Smooth muscle cell (in vitro differentiated cells): ENCODE results near the gene ZNF180. TPM values are rescaled to one million over a fixed set of nuclear protein-coding genes. Genes with fewer than 3 reads are reported as not detected.
A peak's percentile ranks its signal among the peaks of the same experiment; 100 is the strongest.
"Not testable (repeated sequence)": the region's sequence is repeated elsewhere in the genome, so short reads cannot be mapped to it uniquely, and the experiment has no call there.

Experiments
- DNase-seq: peaks from one replicate; lab custom pipeline; 2025; ENCODE audit not compliant: unreplicated experiment; lab: John Stamatoyannopoulos, UW
- H2AFZ ChIP-seq: fragments of 200-600 bp; sonication (generic); 2 replicates; pipeline ENCODE4 v1.6.0; 2016; ENCODE audit warnings: antibody characterized with exemption, low read depth, mild to moderate bottlenecking
- H3F3A ChIP-seq: fragments of 200-600 bp; sonication (generic); 2 replicates; pipeline ENCODE4 v1.6.0; 2017; ENCODE audit warnings: antibody characterized with exemption, low read depth
- H3K27ac ChIP-seq: fragments of 200-600 bp; sonication (generic); 2 replicates; pipeline ENCODE4 v1.5.1; 2016; ENCODE audit warnings: low read depth, mild to moderate bottlenecking
- H3K27me3 ChIP-seq: fragments of 200-600 bp; sonication (generic); 2 replicates; pipeline ENCODE4 v1.6.1; 2016; ENCODE audit warnings: low read depth, mild to moderate bottlenecking
- H3K36me3 ChIP-seq: fragments of 200-600 bp; sonication (generic); 2 replicates; pipeline ENCODE4 v1.5.1; 2016; ENCODE audit warnings: low read depth
- H3K4me1 ChIP-seq: fragments of 200-600 bp; sonication (generic); 2 replicates; pipeline ENCODE4 v1.5.1; 2016; ENCODE audit warnings: low read depth
- H3K4me2 ChIP-seq: fragments of 200-600 bp; sonication (generic); 2 replicates; pipeline ENCODE4 v1.6.0; 2016; ENCODE audit warnings: mild to moderate bottlenecking
- H3K4me3 ChIP-seq: fragments of 200-600 bp; sonication (generic); 2 replicates; pipeline ENCODE4 v1.5.1; 2016; ENCODE audit warnings: mild to moderate bottlenecking
- H3K79me2 ChIP-seq: fragments of 200-600 bp; sonication (generic); 2 replicates; pipeline ENCODE4 v1.6.0; 2016; ENCODE audit warnings: low read depth, mild to moderate bottlenecking
- H3K9ac ChIP-seq: fragments of 200-600 bp; sonication (generic); 2 replicates; pipeline ENCODE4 v1.6.0; 2016; ENCODE audit warnings: low read depth
- H3K9me3 ChIP-seq: fragments of 200-600 bp; sonication (generic); replicated peaks from 2 replicates; pipeline ENCODE4 v1.5.1; 2016; ENCODE audit warnings: low read depth
- H4K20me1 ChIP-seq: fragments of 200-600 bp; sonication (generic); 2 replicates; pipeline ENCODE4 v1.6.0; 2016; ENCODE audit warnings: low read depth
- WGBS: methylation state at CpG from one replicate; pipeline ENCODE4 v1.1.7; 2016; ENCODE audit warnings: low lambda C conversion rate; 5-methylcytosine and 5-hydroxymethylcytosine counted together
- polyA plus RNA-seq: library from polyadenylated mRNA; unstranded; fragments of >200 nt; fragmentation: Nextera tagmentation; extraction: Ambion mirVana; gene quantifications from 2 replicates; pipeline ENCODE4 v1.2.1, GENCODE V29; 2016
- total RNA-seq: library from RNA; depleted of rRNA; stranded (reverse); fragments of >200 nt; gene quantifications from 2 replicates; pipeline ENCODE4 v1.2.3, GENCODE V29; 2014
- TF ChIP-seq, protein P1 (sequence below): fragments of 200-600 bp; sonication (generic); IDR thresholded peaks from 2 replicates; pipeline ENCODE4 v1.5.1; 2017; ENCODE audit warnings: borderline replicate concordance, mild to moderate bottlenecking, antibody characterized with exemption; ENCODE audit not compliant: insufficient read depth, poor library complexity, severe bottlenecking

ZNF180 gene
- total and polyA plus RNA-seq, 2 experiments from 2014 or later = 2.6 to 8.5 TPM

DNA sequence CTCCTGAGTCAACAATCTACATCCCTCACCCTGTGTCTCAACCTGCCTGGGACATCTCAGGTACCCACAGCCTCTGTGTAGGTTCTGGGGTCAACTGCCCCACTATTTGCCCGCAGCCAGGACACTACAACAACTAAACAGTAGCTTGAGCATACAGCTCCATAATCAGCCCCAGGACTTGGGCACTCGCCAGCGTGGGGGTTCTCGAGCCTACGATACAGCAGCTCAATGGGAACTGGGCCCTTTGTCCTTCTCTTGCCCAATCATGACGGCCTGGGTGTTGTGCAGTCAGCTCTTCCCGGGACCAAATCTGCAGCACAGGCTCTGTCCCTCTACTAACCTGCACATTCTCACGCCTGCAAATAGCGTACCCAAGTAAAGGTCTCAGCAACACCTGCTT, 1.3 kb downstream of the ZNF180 start:
- no peak overlapping the region for H2AFZ ChIP-seq
- no peak overlapping the region for H3K9ac ChIP-seq
- H3K4me1 ChIP-seq = peaks cover 15% of the 10 kb centered on the region
- H4K20me1 ChIP-seq = no peaks in the 10 kb centered on the region
- TF ChIP-seq, protein P1, sequence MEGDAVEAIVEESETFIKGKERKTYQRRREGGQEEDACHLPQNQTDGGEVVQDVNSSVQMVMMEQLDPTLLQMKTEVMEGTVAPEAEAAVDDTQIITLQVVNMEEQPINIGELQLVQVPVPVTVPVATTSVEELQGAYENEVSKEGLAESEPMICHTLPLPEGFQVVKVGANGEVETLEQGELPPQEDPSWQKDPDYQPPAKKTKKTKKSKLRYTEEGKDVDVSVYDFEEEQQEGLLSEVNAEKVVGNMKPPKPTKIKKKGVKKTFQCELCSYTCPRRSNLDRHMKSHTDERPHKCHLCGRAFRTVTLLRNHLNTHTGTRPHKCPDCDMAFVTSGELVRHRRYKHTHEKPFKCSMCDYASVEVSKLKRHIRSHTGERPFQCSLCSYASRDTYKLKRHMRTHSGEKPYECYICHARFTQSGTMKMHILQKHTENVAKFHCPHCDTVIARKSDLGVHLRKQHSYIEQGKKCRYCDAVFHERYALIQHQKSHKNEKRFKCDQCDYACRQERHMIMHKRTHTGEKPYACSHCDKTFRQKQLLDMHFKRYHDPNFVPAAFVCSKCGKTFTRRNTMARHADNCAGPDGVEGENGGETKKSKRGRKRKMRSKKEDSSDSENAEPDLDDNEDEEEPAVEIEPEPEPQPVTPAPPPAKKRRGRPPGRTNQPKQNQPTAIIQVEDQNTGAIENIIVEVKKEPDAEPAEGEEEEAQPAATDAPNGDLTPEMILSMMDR = no peak
- peaks cover 21% of the 10 kb centered on the region for H3K36me3 ChIP-seq
- H3K27me3 ChIP-seq = no peaks in the 10 kb centered on the region
- no peak overlapping the region for H3K27ac ChIP-seq
- H3K4me3 ChIP-seq = peak overlapping the region; percentile 92
- H3K4me2 ChIP-seq = peak overlapping the region; percentile 93
- H3K79me2 ChIP-seq = peaks cover 45% of the 10 kb centered on the region
- no peaks in the 10 kb centered on the region for H3F3A ChIP-seq
- DNase-seq = no peak
- peaks cover 19% of the 10 kb centered on the region for H3K9me3 ChIP-seq
- WGBS = 98% methylated on average over 9 of the region's 9 CpGs

DNA sequence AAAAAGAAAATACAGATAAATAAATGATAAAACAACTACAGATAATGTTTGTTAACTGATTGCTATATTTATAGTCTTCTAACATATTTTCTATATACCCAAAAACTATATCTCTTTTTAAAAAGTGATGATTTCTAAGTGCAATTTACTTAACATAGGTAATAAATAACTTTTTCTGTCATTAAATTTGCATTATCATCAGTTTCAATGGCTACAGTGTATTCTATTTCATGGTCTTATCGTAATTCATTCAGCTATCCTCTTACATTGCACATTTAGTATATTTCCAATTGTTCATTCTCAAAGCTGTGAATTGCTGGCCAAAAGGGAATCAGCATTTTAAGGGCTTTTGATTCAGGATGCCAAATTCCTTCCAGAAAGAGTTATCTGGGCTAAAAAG, 3.6 kb downstream of the ZNF180 start:
- peaks cover 57% of the 10 kb centered on the region for H3K79me2 ChIP-seq
- TF ChIP-seq, protein P1 = no peak

GRCh38 chr19:44476559-44477408, 23.5 kb downstream of the ZNF180 start:
- TF ChIP-seq, protein P1 = no peak
- no peak overlapping the region for H2AFZ ChIP-seq
- H3K9me3 ChIP-seq = peaks cover 84% of the 10 kb centered on the region
- peaks cover 74% of the 10 kb centered on the region for H3K36me3 ChIP-seq
- H3K4me2 ChIP-seq = no peak overlapping the region
- H3K9ac ChIP-seq = no peak overlapping the region
- peaks cover 34% of the 10 kb centered on the region for H3F3A ChIP-seq
- no peaks in the 10 kb centered on the region for H4K20me1 ChIP-seq
- H3K79me2 ChIP-seq = no peaks in the 10 kb centered on the region
- no peaks in the 10 kb centered on the region for H3K27me3 ChIP-seq
- H3K4me1 ChIP-seq = no peaks in the 10 kb centered on the region
- H3K27ac ChIP-seq = no peak overlapping the region
- WGBS = 97% methylated on average over 7 of the region's 7 CpGs
- DNase-seq = no peak
- peak overlapping the region; percentile 23 for H3K4me3 ChIP-seq

More for the DNA sequence above, 3.6 kb downstream of the ZNF180 start:
- H3K36me3 ChIP-seq = peaks cover 42% of the 10 kb centered on the region
- WGBS = 98% methylated on average over 1 of the region's 1 CpG
- H3F3A ChIP-seq = no peaks in the 10 kb centered on the region
- peaks cover 15% of the 10 kb centered on the region for H3K4me1 ChIP-seq
- H3K4me2 ChIP-seq = no peak overlapping the region
- no peak overlapping the region for H3K4me3 ChIP-seq
- no peak for DNase-seq
- no peak overlapping the region for H3K9ac ChIP-seq
- no peaks in the 10 kb centered on the region for H4K20me1 ChIP-seq
- no peaks in the 10 kb centered on the region for H3K27me3 ChIP-seq
- H3K9me3 ChIP-seq = peaks cover 32% of the 10 kb centered on the region
- no peak overlapping the region for H2AFZ ChIP-seq
- no peak overlapping the region for H3K27ac ChIP-seq

DNA sequence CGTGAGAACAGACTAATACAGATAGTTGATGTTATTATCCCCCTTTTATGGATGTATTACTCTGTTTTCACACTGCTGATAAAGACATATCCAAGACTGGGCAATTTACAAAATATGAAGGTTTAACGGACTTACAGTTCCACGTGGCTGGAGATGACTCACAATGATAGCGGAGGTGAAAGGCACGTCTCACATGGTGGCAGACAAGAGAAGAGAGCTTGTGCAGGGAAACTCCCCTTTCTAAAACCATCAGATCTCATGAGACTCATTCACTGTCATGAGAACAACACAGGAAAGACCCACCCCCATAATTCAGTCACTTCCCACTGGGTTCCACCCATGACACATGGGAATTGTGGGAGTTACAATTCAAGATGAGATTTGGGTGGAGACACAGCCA, 31.6 kb downstream of the ZNF180 start:
- H3K27me3 ChIP-seq, DNase-seq, H2AFZ ChIP-seq, H4K20me1 ChIP-seq, H3K79me2 ChIP-seq, H3K36me3 ChIP-seq, H3K27ac ChIP-seq, H3K4me1 ChIP-seq, H3F3A ChIP-seq, H3K4me2 ChIP-seq, H3K4me3 ChIP-seq, H3K9ac ChIP-seq: not testable (repeated sequence)
- WGBS = 74% methylated on average over 5 of the region's 5 CpGs
- H3K9me3 ChIP-seq = peaks cover 20% of the 10 kb centered on the region

GRCh38 chr19:44462600-44463286, 37.6 kb downstream of the ZNF180 start:
- not testable (repeated sequence) for H3F3A ChIP-seq, H3K4me1 ChIP-seq, H2AFZ ChIP-seq, H3K36me3 ChIP-seq, H4K20me1 ChIP-seq, H3K27me3 ChIP-seq, H3K27ac ChIP-seq, DNase-seq, H3K4me3 ChIP-seq, H3K9ac ChIP-seq, H3K79me2 ChIP-seq, H3K4me2 ChIP-seq
- H3K9me3 ChIP-seq = peaks cover 11% of the 10 kb centered on the region
- WGBS = 47% methylated on average over 3 of the region's 3 CpGs

DNA sequence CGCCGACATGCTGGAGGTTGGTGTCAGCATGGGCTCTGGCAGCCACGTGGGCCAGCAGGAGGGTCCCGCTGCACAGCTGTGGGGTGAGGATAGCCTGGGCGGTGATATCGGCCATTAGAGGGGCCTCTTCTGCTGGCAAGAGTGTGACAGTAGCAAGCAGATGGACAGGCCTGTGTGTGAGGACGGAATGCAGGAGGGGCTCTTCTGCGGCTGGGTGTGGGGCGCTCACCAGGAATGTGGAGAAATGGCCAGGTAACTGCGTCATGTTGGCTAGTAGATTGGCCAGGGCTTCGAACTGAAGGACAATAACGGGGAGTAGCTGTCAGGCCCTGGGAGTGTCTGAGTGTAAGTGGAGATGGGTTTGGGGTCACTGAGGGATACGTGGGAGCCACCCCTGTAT, 44.3 kb downstream of the ZNF180 start:
- H3K79me2 ChIP-seq, H3K27ac ChIP-seq, H3F3A ChIP-seq, H3K4me3 ChIP-seq, H3K4me1 ChIP-seq, H3K36me3 ChIP-seq, DNase-seq, H3K27me3 ChIP-seq, H3K4me2 ChIP-seq, H3K9ac ChIP-seq, H3K9me3 ChIP-seq, H2AFZ ChIP-seq, H4K20me1 ChIP-seq: not testable (repeated sequence)
- 86% methylated on average over 12 of the region's 13 CpGs for WGBS
